ENCODE data around the gene FOXL1.
A peak's percentile ranks its signal among the peaks of the same experiment; 100 is the strongest.

FOXL1 gene

GRCh38 chr16:86549076-86549892 lies 29.1 kb upstream of the FOXL1 start:
- DNase-seq (ENCODE audit: low read depth in 2 of 2) = no peak

- DNase-seq (ENCODE audit: low read depth in 2 of 2) = no peak
These were observed 28.5 kb upstream of the FOXL1 start for GRCh38 chr16:86549893-86550190.

- no peak for DNase-seq (ENCODE audit: low read depth in 2 of 2)
These were observed 28.1 kb upstream of the FOXL1 start for GRCh38 chr16:86550281-86550680.

GRCh38 chr16:86553356-86553755 lies 25.0 kb upstream of the FOXL1 start:
- DNase-seq (ENCODE audit: low read depth in 2 of 2) = no peak

- DNase-seq (ENCODE audit: low read depth in 2 of 2) = no peak
These were observed 23.8 kb upstream of the FOXL1 start for GRCh38 chr16:86554599-86554916.

GRCh38 chr16:86554917-86555703 lies 23.2 kb upstream of the FOXL1 start, which contains the start of gene MTHFSD:
Gene MTHFSD (minus strand): TSS chr16:86555235. CDS start chr16:86555184, 51 bp downstream.
- peak; percentile 93 to 95 for DNase-seq (ENCODE audit: low read depth in 2 of 2)

GRCh38 chr16:86555704-86556075 lies 22.7 kb upstream of the FOXL1 start:
- DNase-seq (ENCODE audit: low read depth in 2 of 2) = no peak

GRCh38 chr16:86556576-86556975 lies 21.8 kb upstream of the FOXL1 start:
- DNase-seq (ENCODE audit: low read depth in 2 of 2) = no peak

- DNase-seq (ENCODE audit: low read depth in 2 of 2) = no peak
These were observed 20.8 kb upstream of the FOXL1 start for GRCh38 chr16:86557587-86557986.

GRCh38 chr16:86558355-86559193 lies 19.8 kb upstream of the FOXL1 start:
- no peak for DNase-seq (ENCODE audit: low read depth in 2 of 2)

- no peak for DNase-seq (ENCODE audit: low read depth in 2 of 2)
These were observed 18.5 kb upstream of the FOXL1 start for GRCh38 chr16:86559802-86560305.

GRCh38 chr16:86562356-86562755 lies 16.0 kb upstream of the FOXL1 start:
- DNase-seq (ENCODE audit: low read depth in 2 of 2) = no peak

GRCh38 chr16:86563469-86564345 lies 14.6 kb upstream of the FOXL1 start:
- peak; percentile 78 to 82 for DNase-seq (ENCODE audit: low read depth in 2 of 2)

GRCh38 chr16:86565181-86565631 lies 13.1 kb upstream of the FOXL1 start:
- no peak for DNase-seq (ENCODE audit: low read depth in 2 of 2)

GRCh38 chr16:86565644-86566511 lies 12.5 kb upstream of the FOXL1 start:
- no peak for DNase-seq (ENCODE audit: low read depth in 2 of 2)

- peak; percentile 38 to 48 for DNase-seq (ENCODE audit: low read depth in 2 of 2)
These were observed 11.8 kb upstream of the FOXL1 start, which contains the start of gene FOXC2 for GRCh38 chr16:86566601-86566965. Gene FOXC2 (plus strand): TSS chr16:86566829. CDS start chr16:86567336, 507 bp downstream.

GRCh38 chr16:86566966-86567700 lies 11.2 kb upstream of the FOXL1 start:
- DNase-seq (ENCODE audit: low read depth in 2 of 2) = no peak

GRCh38 chr16:86567701-86568581 lies 10.4 kb upstream of the FOXL1 start:
- no peak for DNase-seq (ENCODE audit: low read depth in 2 of 2)
